ENCODE measurements around the gene MYO5B.

DNA sequence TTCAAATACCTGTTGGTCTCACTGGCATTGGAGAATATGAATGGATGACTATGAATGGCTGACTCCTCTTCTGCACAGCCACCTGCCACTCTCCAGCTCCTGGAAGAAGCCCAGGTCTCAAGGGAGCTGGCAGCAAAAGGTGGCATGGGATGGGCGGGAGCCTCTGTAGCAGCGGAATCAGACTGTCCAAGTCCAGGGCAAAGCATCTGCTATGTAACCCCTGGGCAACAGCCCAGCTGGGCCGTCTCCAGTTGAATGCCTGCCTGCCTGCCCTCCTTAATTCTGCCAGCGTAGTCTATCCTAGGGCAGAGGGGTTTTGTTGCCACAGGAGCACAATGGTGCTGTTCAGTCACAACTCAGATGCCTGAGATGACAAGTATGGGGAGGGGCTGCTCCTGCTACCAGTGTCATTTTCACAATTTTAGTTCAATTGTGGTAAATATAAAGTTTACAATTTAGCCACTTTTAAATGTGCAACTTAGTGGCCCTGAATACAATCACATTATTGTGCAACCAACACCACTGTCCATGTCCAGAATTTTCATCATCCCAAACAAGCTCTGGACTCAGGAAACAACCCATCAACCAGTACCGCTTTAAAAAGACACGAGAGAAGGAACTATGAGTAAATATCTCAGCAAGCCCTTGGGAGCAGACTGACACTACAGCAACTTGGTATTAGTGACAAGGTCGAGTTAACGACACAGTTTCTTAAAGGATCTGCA, 115.2 kb downstream of the MYO5B start:
- TF ChIP-seq ZNF23 (CRISPR knock-in tag; IDR thresholded peaks at IDR 0.05) (no peak), NRF1 (conservative IDR thresholded peaks at IDR 0.05 in 1 of 2, IDR thresholded peaks at IDR 0.05 in 1 of 2) (no peak), RBM22 (IDR thresholded peaks at IDR 0.05; ENCODE audit: low read depth, low read length, poor library complexity, severe bottlenecking) (no peak), RAD21 (CRISPR knock-in tag; conservative IDR thresholded peaks at IDR 0.05 in 1 of 2, IDR thresholded peaks at IDR 0.05 in 1 of 2) (no peak), ZC3H4 (CRISPR knock-in tag; IDR thresholded peaks at IDR 0.05; ENCODE audit: borderline replicate concordance) (no peak), PCBP1 (IDR thresholded peaks at IDR 0.05; ENCODE audit: low read depth, low read length, poor library complexity, severe bottlenecking) (no peak), EZH2 (IDR thresholded peaks at IDR 0.05; ENCODE audit: borderline replicate concordance, low read depth, low read length) (no peak)
- TF ChIP-seq, protein P1, sequence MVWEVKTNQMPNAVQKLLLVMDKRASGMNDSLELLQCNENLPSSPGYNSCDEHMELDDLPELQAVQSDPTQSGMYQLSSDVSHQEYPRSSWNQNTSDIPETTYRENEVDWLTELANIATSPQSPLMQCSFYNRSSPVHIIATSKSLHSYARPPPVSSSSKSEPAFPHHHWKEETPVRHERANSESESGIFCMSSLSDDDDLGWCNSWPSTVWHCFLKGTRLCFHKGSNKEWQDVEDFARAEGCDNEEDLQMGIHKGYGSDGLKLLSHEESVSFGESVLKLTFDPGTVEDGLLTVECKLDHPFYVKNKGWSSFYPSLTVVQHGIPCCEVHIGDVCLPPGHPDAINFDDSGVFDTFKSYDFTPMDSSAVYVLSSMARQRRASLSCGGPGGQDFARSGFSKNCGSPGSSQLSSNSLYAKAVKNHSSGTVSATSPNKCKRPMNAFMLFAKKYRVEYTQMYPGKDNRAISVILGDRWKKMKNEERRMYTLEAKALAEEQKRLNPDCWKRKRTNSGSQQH (CRISPR knock-in tag; IDR thresholded peaks at IDR 0.05), result no peak
- TF ChIP-seq, protein P2, sequence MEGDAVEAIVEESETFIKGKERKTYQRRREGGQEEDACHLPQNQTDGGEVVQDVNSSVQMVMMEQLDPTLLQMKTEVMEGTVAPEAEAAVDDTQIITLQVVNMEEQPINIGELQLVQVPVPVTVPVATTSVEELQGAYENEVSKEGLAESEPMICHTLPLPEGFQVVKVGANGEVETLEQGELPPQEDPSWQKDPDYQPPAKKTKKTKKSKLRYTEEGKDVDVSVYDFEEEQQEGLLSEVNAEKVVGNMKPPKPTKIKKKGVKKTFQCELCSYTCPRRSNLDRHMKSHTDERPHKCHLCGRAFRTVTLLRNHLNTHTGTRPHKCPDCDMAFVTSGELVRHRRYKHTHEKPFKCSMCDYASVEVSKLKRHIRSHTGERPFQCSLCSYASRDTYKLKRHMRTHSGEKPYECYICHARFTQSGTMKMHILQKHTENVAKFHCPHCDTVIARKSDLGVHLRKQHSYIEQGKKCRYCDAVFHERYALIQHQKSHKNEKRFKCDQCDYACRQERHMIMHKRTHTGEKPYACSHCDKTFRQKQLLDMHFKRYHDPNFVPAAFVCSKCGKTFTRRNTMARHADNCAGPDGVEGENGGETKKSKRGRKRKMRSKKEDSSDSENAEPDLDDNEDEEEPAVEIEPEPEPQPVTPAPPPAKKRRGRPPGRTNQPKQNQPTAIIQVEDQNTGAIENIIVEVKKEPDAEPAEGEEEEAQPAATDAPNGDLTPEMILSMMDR (IDR thresholded peaks at IDR 0.05 in 2 of 3, conservative IDR thresholded peaks at IDR 0.05 in 1 of 3; ENCODE audit: insufficient read depth in 2 of 3, low read depth in 1 of 3, low read length in 3 of 3), result no peak
- TF ChIP-seq, protein P3, sequence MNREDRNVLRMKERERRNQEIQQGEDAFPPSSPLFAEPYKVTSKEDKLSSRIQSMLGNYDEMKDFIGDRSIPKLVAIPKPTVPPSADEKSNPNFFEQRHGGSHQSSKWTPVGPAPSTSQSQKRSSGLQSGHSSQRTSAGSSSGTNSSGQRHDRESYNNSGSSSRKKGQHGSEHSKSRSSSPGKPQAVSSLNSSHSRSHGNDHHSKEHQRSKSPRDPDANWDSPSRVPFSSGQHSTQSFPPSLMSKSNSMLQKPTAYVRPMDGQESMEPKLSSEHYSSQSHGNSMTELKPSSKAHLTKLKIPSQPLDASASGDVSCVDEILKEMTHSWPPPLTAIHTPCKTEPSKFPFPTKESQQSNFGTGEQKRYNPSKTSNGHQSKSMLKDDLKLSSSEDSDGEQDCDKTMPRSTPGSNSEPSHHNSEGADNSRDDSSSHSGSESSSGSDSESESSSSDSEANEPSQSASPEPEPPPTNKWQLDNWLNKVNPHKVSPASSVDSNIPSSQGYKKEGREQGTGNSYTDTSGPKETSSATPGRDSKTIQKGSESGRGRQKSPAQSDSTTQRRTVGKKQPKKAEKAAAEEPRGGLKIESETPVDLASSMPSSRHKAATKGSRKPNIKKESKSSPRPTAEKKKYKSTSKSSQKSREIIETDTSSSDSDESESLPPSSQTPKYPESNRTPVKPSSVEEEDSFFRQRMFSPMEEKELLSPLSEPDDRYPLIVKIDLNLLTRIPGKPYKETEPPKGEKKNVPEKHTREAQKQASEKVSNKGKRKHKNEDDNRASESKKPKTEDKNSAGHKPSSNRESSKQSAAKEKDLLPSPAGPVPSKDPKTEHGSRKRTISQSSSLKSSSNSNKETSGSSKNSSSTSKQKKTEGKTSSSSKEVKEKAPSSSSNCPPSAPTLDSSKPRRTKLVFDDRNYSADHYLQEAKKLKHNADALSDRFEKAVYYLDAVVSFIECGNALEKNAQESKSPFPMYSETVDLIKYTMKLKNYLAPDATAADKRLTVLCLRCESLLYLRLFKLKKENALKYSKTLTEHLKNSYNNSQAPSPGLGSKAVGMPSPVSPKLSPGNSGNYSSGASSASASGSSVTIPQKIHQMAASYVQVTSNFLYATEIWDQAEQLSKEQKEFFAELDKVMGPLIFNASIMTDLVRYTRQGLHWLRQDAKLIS (CRISPR knock-in tag; IDR thresholded peaks at IDR 0.05), result no peak
- TF ChIP-seq, protein P4, sequence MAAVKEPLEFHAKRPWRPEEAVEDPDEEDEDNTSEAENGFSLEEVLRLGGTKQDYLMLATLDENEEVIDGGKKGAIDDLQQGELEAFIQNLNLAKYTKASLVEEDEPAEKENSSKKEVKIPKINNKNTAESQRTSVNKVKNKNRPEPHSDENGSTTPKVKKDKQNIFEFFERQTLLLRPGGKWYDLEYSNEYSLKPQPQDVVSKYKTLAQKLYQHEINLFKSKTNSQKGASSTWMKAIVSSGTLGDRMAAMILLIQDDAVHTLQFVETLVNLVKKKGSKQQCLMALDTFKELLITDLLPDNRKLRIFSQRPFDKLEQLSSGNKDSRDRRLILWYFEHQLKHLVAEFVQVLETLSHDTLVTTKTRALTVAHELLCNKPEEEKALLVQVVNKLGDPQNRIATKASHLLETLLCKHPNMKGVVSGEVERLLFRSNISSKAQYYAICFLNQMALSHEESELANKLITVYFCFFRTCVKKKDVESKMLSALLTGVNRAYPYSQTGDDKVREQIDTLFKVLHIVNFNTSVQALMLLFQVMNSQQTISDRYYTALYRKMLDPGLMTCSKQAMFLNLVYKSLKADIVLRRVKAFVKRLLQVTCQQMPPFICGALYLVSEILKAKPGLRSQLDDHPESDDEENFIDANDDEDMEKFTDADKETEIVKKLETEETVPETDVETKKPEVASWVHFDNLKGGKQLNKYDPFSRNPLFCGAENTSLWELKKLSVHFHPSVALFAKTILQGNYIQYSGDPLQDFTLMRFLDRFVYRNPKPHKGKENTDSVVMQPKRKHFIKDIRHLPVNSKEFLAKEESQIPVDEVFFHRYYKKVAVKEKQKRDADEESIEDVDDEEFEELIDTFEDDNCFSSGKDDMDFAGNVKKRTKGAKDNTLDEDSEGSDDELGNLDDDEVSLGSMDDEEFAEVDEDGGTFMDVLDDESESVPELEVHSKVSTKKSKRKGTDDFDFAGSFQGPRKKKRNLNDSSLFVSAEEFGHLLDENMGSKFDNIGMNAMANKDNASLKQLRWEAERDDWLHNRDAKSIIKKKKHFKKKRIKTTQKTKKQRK (IDR thresholded peaks at IDR 0.05; ENCODE audit: borderline replicate concordance, low read depth, low read length), result no peak
